Subcutaneous adipose tissue (tissue), 4 donors: ENCODE results near the gene FLOT1. TPM values are rescaled to one million over a fixed set of nuclear protein-coding genes. Genes with fewer than 3 reads are reported as not detected.

Source experiments
- total RNA-seq, 4 donors: library from RNA; depleted of rRNA; stranded (reverse); fragments of >200 nt; gene quantifications; one replicate each; pipeline ENCODE4 v1.1.0, GENCODE V29; 2016
- TF ChIP-seq, protein P1 (sequence below): fragments of 450-650 bp; IDR thresholded peaks from one replicate; pipeline ENCODE4 v1.5.1; 2016; ENCODE audit warnings: low read depth, mild to moderate bottlenecking, control low read depth, antibody characterized with exemption, moderate library complexity

The FLOT1 gene
- total RNA-seq, 4 donors from 2014 or later: 66.8 to 121 (median 105) TPM

DNA sequence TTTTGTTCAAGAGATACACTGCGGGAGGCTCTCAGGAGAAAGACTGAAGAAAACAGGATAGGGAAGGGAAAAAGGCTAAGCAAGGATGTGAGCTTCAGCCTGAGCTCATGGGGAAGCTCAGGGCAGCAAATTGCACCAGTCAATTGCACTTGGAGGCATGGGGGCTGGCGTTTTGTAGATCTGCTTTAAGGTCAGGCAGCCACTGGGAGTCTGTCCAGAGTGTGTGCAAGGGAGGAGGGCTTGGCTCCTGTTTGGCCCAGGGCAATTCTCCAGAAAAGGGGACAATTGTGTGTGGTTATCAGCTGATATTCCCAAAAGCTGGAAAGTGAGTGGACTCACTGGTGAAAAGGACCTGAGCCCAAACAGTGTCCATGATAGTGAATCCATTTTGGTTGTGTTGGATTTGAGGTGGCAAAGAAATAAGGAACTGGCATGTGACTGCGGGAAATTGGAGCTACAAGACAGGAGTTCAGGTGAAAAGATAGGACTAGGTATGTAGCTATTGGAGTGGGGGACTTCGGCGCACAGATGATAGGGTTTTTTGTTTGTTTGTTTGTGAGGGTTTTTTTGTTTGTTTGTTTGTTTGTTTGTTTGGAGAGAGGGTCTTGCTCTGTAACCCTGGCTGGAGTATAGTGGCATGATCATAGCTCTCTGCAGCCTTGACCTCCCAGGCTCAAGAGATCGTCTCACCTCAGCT, 24.1 kb upstream of the FLOT1 start:
- TF ChIP-seq, protein P1, sequence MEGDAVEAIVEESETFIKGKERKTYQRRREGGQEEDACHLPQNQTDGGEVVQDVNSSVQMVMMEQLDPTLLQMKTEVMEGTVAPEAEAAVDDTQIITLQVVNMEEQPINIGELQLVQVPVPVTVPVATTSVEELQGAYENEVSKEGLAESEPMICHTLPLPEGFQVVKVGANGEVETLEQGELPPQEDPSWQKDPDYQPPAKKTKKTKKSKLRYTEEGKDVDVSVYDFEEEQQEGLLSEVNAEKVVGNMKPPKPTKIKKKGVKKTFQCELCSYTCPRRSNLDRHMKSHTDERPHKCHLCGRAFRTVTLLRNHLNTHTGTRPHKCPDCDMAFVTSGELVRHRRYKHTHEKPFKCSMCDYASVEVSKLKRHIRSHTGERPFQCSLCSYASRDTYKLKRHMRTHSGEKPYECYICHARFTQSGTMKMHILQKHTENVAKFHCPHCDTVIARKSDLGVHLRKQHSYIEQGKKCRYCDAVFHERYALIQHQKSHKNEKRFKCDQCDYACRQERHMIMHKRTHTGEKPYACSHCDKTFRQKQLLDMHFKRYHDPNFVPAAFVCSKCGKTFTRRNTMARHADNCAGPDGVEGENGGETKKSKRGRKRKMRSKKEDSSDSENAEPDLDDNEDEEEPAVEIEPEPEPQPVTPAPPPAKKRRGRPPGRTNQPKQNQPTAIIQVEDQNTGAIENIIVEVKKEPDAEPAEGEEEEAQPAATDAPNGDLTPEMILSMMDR: no peak

DNA sequence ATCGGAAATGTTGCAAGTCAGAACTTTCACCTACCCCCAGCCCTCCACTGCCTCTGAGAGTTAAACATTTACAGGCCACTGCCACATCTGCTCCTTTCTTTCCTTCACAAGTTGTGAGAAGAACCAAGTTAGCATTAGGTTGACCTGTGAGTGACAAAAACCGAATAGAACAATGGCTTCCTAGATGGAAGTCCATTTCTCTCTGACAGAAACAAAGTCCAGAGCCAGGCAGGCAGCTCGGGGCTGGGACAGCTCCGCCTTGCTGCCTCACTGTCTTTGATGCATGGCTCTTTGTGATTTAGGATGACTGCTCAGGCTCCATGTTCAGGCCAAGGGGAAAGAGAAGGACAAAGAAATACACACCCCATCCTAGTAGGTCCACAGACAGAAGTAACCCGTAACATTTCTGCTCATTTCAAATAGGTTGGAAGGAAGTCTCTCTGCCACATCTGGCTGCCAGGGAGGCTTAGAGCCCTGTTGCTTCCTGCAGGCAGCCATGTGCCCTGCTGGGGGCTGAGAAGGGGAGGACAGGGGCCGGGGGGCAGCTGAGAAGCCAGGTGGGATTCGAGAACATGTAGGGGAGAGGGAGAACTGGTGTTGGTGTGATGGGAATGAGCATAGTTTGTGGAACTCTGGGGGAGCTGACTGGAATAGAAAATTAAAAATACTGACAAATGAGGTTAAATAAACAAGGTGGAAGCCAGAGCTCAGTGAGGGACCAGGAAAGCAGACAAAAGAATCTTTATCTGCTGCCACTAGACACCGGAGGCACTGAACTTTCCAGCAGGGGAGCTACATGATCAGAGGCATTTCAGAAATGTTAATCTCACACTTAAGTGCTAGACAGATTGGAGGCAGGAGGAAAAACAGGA, 21.4 kb upstream of the FLOT1 start:
- TF ChIP-seq, protein P1: no peak

DNA sequence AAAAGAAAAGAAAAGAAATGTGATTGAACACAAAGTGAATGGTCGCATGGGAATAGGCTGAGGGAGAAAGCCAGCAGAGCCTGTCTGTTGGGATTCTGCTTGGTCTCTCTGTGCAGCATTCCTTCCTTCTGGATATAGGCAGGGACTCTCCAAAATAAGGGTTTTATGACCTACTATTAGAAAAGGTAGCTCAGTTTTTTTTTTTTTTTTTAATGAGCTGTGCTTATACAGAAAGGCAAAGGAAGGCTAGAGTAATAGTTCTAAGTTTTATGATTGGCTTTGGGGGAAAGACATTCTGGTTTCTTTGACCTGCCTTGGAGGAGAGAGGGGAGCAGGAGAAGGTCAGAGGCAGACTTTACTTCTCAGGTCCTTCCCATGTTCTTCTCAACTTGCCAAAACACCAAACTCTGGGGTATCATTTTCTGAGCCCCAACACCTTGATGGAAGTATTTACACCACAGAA, 20.7 kb upstream of the FLOT1 start:
- TF ChIP-seq, protein P1: no peak

DNA sequence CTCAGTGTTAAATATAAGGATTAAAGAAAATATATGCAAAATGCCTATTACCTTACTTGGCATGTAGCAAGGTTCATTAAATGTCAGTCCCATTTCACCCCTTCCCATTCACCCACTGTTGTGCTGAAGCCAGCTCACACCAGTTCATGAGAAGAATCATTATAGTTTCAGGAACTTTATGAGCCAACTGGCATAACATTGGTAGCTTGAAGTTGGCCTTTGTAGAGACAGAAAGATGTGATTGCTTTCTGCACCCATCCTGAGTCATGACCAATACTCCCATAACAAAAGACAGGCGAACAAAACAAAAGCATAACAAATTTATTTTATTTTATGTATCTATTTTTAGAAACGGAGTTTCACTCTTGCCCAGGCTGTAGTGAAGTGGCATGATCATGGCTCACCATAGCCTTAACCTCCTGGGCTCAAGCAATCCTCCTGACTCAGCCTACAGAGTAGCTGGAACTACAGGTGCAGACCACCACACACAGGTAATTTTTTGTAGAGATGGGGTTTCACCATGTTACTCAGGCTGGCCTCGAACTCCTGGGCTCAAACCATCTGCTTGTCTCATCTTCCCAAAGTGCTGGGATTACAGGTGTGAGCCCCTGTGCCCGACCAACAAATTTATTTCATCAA, 19.4 kb upstream of the FLOT1 start:
- TF ChIP-seq, protein P1: no peak

DNA sequence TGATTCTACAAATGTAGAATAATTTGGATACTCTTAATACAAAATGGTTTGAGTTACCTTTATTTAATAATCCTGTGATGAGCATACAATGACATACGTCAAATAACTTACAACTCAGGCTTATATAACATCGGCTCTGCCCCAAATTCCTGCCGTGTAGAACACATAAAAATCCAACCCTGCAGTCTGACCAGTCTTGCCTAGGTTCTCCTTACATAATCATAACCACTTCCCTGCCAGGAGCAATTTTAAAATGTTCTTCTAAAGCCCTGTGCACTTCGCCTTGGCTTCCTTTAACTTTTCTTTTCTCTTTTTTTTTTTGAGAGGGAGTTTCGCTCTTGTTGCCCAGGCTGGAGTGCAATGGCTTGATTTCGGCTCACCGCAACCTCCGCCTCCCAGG, 18.1 kb upstream of the FLOT1 start:
- TF ChIP-seq, protein P1: no peak

DNA sequence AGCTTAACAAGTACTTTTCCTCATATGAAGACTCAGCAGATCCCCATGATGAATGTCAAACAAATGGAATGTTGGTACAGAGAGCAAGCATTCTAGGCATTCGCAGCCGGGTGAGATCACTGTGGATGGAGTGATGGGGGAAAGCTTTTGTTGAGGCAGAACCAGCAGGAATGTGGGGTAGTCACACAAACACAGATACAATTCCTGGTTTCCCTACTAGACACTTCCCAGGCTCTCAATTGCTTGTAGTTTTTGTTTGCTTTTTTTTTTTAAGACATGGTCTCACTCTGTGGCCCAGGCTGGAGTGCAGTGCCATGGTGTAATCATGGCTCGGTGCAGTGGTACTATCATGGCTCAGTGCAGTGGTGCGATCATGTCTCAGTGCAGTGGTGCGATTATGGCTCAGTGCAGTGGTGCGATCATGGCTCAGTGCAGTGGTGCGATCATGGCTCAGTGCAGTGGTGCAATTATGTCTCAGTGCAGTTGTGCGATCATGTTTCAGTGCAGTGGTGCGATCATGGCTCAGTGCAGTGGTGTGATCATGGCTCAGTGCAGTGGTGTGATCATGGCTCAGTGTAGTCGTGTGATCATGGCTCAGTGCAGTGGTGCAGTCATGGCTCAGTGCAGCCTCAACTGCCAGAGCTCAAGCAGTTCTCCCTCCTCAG, 17.2 kb upstream of the FLOT1 start:
- TF ChIP-seq, protein P1: no peak
